Lung (tissue), 12 donors: ENCODE measurements around the gene RBMX2. TPM values are rescaled to one million over a fixed set of nuclear protein-coding genes. Genes with fewer than 3 reads are reported as not detected.
"Not testable (repeated sequence)": the region's sequence is repeated elsewhere in the genome, so short reads cannot be mapped to it uniquely, and the experiment has no call there.

Experiments
- ATAC-seq: fragments of 200-7000 bp; cut with Tn5 transposase; one replicate; pipeline ENCODE4 v1.9.1; 2020; ENCODE audit warnings: moderate number of reproducible peaks; ENCODE audit not compliant: insufficient read depth, low FRiP score
- DNase-seq, 3 donors: peaks; one replicate each; pipeline ENCODE4 v3.0.0-alpha.2; 2013 to 2017
- H3K27ac ChIP-seq, 2 donors: one replicate each; pipeline ENCODE4 v1.5.1; 2013; ENCODE audit warnings: mild to moderate bottlenecking in 2 of 2, moderate library complexity in 2 of 2, control low read depth in 1 of 2, inconsistent platforms in 1 of 2, low read depth in 1 of 2, low read length in 1 of 2
- H3K27me3 ChIP-seq, 3 donors: one replicate each; pipeline ENCODE4 v1.5.1; 2013; ENCODE audit warnings: low read length in 2 of 3; ENCODE audit not compliant: control insufficient read depth in 3 of 3, insufficient read depth in 3 of 3
- H3K36me3 ChIP-seq, 4 donors: one replicate each; pipeline ENCODE4 v1.5.1; 2013; ENCODE audit warnings: low read length in 4 of 4, mild to moderate bottlenecking in 1 of 4, moderate library complexity in 1 of 4; ENCODE audit not compliant: control insufficient read depth in 4 of 4, insufficient read depth in 4 of 4
- H3K4me1 ChIP-seq, 5 donors: one replicate each; pipeline ENCODE4 v1.5.1; 2013; ENCODE audit warnings: low read length in 5 of 5, mild to moderate bottlenecking in 2 of 5, moderate library complexity in 1 of 5; ENCODE audit not compliant: control insufficient read depth in 5 of 5, insufficient read depth in 5 of 5
- H3K4me3 ChIP-seq: one replicate; pipeline ENCODE4 v1.5.1; 2013; ENCODE audit warnings: mild to moderate bottlenecking, control low read depth, moderate library complexity
- H3K9ac ChIP-seq, 2 donors: one replicate each; pipeline ENCODE4 v1.5.1; 2013; ENCODE audit warnings: low read length in 2 of 2, control low read depth in 1 of 2; ENCODE audit not compliant: insufficient read depth in 1 of 2
- H3K9me3 ChIP-seq, 4 donors: one replicate each; pipeline ENCODE4 v1.5.1; 2013; ENCODE audit warnings: low read length in 3 of 4, mild to moderate bottlenecking in 1 of 4, moderate library complexity in 1 of 4; ENCODE audit not compliant: control insufficient read depth in 4 of 4, insufficient read depth in 3 of 4
- CTCF ChIP-seq: IDR thresholded peaks from 2 replicates; pipeline ENCODE4 v1.5.1; 2012; ENCODE audit warnings: mild to moderate bottlenecking; ENCODE audit errors: control extremely low read depth, extremely low read depth
- WGBS, 2 donors: extraction: QIAGEN DNeasy Blood & Tissue Kit; methylation state at CpG; one replicate each; pipeline ENCODE4 v1.1.7; 2013; 5-methylcytosine and 5-hydroxymethylcytosine counted together
- polyA plus RNA-seq, 2 donors: library from polyadenylated mRNA; stranded (reverse); fragments of 200-250 nt; gene quantifications; one replicate each; pipeline ENCODE4 v1.2.1, GENCODE V29; 2013
- total RNA-seq, 2 donors: library from RNA; depleted of rRNA in 1 of 2; stranded (reverse); fragments of >200 nt in 1 of 2; gene quantifications; one replicate each; pipeline ENCODE4 v1.2.1, GENCODE V29; 2014 to 2021
- donor health status: control.
- donor health status: control.
- donor health status: Bipolar disorder and iron deficiency.
- donor health status: healthy.
- donor health status: DM: yes; HTN: yes; CAD: no.

The RBMX2 gene
- total and polyA plus RNA-seq, 4 donors: 12.1 to 19.7 (median 16.6) TPM

GRCh38 chrX:130435937-130436336 lies 34.1 kb downstream of the RBMX2 start:
- no peak for ATAC-seq
- no peaks in the 10 kb centered on the region for H3K36me3 ChIP-seq
- no peak for TF ChIP-seq CTCF

GRCh38 chrX:130437996-130438395 lies 36.2 kb downstream of the RBMX2 start:
- H3K36me3 ChIP-seq, H3K9me3 ChIP-seq, H3K27ac ChIP-seq, H3K4me3 ChIP-seq, ATAC-seq, H3K27me3 ChIP-seq, H3K9ac ChIP-seq, H3K4me1 ChIP-seq, DNase-seq: not testable (repeated sequence)
- 70 to 85% methylated on average over 2 of the region's 2 CpGs for WGBS, 2 donors

More at GRCh38 chrX:130435937-130436336, 34.1 kb downstream of the RBMX2 start:
- H3K9ac ChIP-seq: no peak overlapping the region
- H3K9me3 ChIP-seq: no peaks in the 10 kb centered on the region
- DNase-seq: no peak
- no peaks in the 10 kb centered on the region for H3K27me3 ChIP-seq
- H3K4me3 ChIP-seq: no peak overlapping the region
- H3K27ac ChIP-seq: no peak overlapping the region
- H3K4me1 ChIP-seq: no peaks in the 10 kb centered on the region

GRCh38 chrX:130443875-130444274 lies 42.1 kb downstream of the RBMX2 start:
- no peak overlapping the region for H3K9ac ChIP-seq
- peaks cover 0 to 5% (median 0%) of the 10 kb centered on the region in 4 donors for H3K9me3 ChIP-seq
- no peaks in the 10 kb centered on the region for H3K4me1 ChIP-seq
- no peak for TF ChIP-seq CTCF
- H3K36me3 ChIP-seq: no peaks in the 10 kb centered on the region
- H3K27me3 ChIP-seq: no peaks in the 10 kb centered on the region
- no peak for DNase-seq
- no peak overlapping the region for H3K4me3 ChIP-seq
- H3K27ac ChIP-seq: no peak overlapping the region
- no peak for ATAC-seq

- 80 to 83% methylated on average over 1 of the region's 1 CpG for whole genome bisulfite sequencing, 2 donors
- no peak overlapping the region for H3K27ac ChIP-seq
- H3K27me3 ChIP-seq: no peaks in the 10 kb centered on the region
- ATAC-seq (no peak), DNase-seq (no peak)
- H3K4me1 ChIP-seq: no peaks in the 10 kb centered on the region
- no peaks in the 10 kb centered on the region for H3K36me3 ChIP-seq
- H3K9me3 ChIP-seq: peaks cover 0 to 5% (median 0%) of the 10 kb centered on the region in 4 donors
- TF ChIP-seq CTCF: no peak
- H3K9ac ChIP-seq: no peak overlapping the region
- H3K4me3 ChIP-seq: no peak overlapping the region
Observed at GRCh38 chrX:130444641-130445336, 43.0 kb downstream of the RBMX2 start.
